ENCODE data around the gene FMN2. TPM values are rescaled to one million over a fixed set of nuclear protein-coding genes. Genes with fewer than 3 reads are reported as not detected.

FMN2 gene
- total and polyA plus RNA-seq, 2 donors (not counting 1 experiment from before 2014, with no cell fraction given), result 8.0 to 13.7 TPM

- H3K27me3 ChIP-seq (ENCODE audit: control insufficient read depth, insufficient read depth, low read length), result no peaks in the 10 kb centered on the region
- DNase-seq (ENCODE audit: low read depth in 2 of 2), result no peak
- H3K9ac ChIP-seq (ENCODE audit: insufficient read depth, low read length), result no peak overlapping the region
- no peak overlapping the region for H3K27ac ChIP-seq (ENCODE audit: insufficient read depth, low read length)
- no peak overlapping the region for H2AFZ ChIP-seq (ENCODE audit: low read length)
- H3K36me3 ChIP-seq (ENCODE audit: control insufficient read depth, insufficient read depth, low read length), result no peaks in the 10 kb centered on the region
- no peaks in the 10 kb centered on the region for H3K79me2 ChIP-seq (ENCODE audit: control insufficient read depth, insufficient read depth, low read length)
- no peak overlapping the region for H3K4me2 ChIP-seq (ENCODE audit: extremely low read depth, insufficient read depth, low read length)
- TF ChIP-seq CTCF (conservative IDR thresholded peaks at IDR 0.05 in 1 of 2, IDR thresholded peaks at IDR 0.05 in 1 of 2; ENCODE audit: low read depth in 1 of 2, low read length in 2 of 2) (no peak), EZH2 (IDR thresholded peaks at IDR 0.05; ENCODE audit: low read length, missing control alignments) (no peak)
- no peak overlapping the region for H3K4me3 ChIP-seq (replicated peaks in 1 of 4; ENCODE audit: control extremely low read depth in 1 of 4, insufficient read depth in 1 of 4, low read depth in 3 of 4, low read length in 4 of 4)
- no peaks in the 10 kb centered on the region for H4K20me1 ChIP-seq (ENCODE audit: control insufficient read depth, extremely low read depth, insufficient read depth, low read length)
- H3K4me1 ChIP-seq (ENCODE audit: control insufficient read depth, extremely low read depth, insufficient read depth, low read length), result no peaks in the 10 kb centered on the region
- no peaks in the 10 kb centered on the region for H3K9me3 ChIP-seq (ENCODE audit: control insufficient read depth, insufficient read depth, low read depth, low read length)
Measured at GRCh38 chr1:240115831-240116230, 24.1 kb downstream of the FMN2 start.

GRCh38 chr1:240116831-240117769 lies 25.4 kb downstream of the FMN2 start:
- Histone ChIP-seq H3K9me3 (ENCODE audit: control insufficient read depth, insufficient read depth, low read depth, low read length) (no peaks in the 10 kb centered on the region), H3K36me3 (ENCODE audit: control insufficient read depth, insufficient read depth, low read length) (no peaks in the 10 kb centered on the region), H3K27me3 (ENCODE audit: control insufficient read depth, insufficient read depth, low read length) (no peaks in the 10 kb centered on the region), H3K79me2 (ENCODE audit: control insufficient read depth, insufficient read depth, low read length) (no peaks in the 10 kb centered on the region), H3K4me1 (ENCODE audit: control insufficient read depth, extremely low read depth, insufficient read depth, low read length) (no peaks in the 10 kb centered on the region), H3K27ac (ENCODE audit: insufficient read depth, low read length) (no peak overlapping the region), H2AFZ (ENCODE audit: low read length) (no peak overlapping the region), H3K9ac (ENCODE audit: insufficient read depth, low read length) (no peak overlapping the region), H4K20me1 (ENCODE audit: control insufficient read depth, extremely low read depth, insufficient read depth, low read length) (no peaks in the 10 kb centered on the region), H3K4me2 (ENCODE audit: extremely low read depth, insufficient read depth, low read length) (no peak overlapping the region), H3K4me3 (replicated peaks in 1 of 4; ENCODE audit: control extremely low read depth in 1 of 4, insufficient read depth in 1 of 4, low read depth in 3 of 4, low read length in 4 of 4) (no peak overlapping the region)
- TF ChIP-seq EZH2 (IDR thresholded peaks at IDR 0.05; ENCODE audit: low read length, missing control alignments) (no peak), CTCF (conservative IDR thresholded peaks at IDR 0.05 in 1 of 2, IDR thresholded peaks at IDR 0.05 in 1 of 2; ENCODE audit: low read depth in 1 of 2, low read length in 2 of 2) (no peak)
- DNase-seq (ENCODE audit: low read depth in 2 of 2), result no peak

- H3K9ac ChIP-seq (ENCODE audit: insufficient read depth, low read length), result no peak overlapping the region
- no peaks in the 10 kb centered on the region for H4K20me1 ChIP-seq (ENCODE audit: control insufficient read depth, extremely low read depth, insufficient read depth, low read length)
- no peak for TF ChIP-seq EZH2 (IDR thresholded peaks at IDR 0.05; ENCODE audit: low read length, missing control alignments)
- TF ChIP-seq CTCF (conservative IDR thresholded peaks at IDR 0.05 in 1 of 2, IDR thresholded peaks at IDR 0.05 in 1 of 2; ENCODE audit: low read depth in 1 of 2, low read length in 2 of 2), result no peak
- no peaks in the 10 kb centered on the region for H3K36me3 ChIP-seq (ENCODE audit: control insufficient read depth, insufficient read depth, low read length)
- H3K79me2 ChIP-seq (ENCODE audit: control insufficient read depth, insufficient read depth, low read length), result no peaks in the 10 kb centered on the region
- no peaks in the 10 kb centered on the region for H3K4me1 ChIP-seq (ENCODE audit: control insufficient read depth, extremely low read depth, insufficient read depth, low read length)
- no peaks in the 10 kb centered on the region for H3K27me3 ChIP-seq (ENCODE audit: control insufficient read depth, insufficient read depth, low read length)
- no peak overlapping the region for H3K4me2 ChIP-seq (ENCODE audit: extremely low read depth, insufficient read depth, low read length)
- no peak overlapping the region for H3K27ac ChIP-seq (ENCODE audit: insufficient read depth, low read length)
- no peak overlapping the region for H2AFZ ChIP-seq (ENCODE audit: low read length)
- DNase-seq (ENCODE audit: low read depth in 2 of 2), result no peak
- H3K9me3 ChIP-seq (ENCODE audit: control insufficient read depth, insufficient read depth, low read depth, low read length), result no peaks in the 10 kb centered on the region
- H3K4me3 ChIP-seq (replicated peaks in 1 of 4; ENCODE audit: control extremely low read depth in 1 of 4, insufficient read depth in 1 of 4, low read depth in 3 of 4, low read length in 4 of 4), result no peak overlapping the region
Measured at GRCh38 chr1:240117930-240118329, 26.2 kb downstream of the FMN2 start.
